Stimulated activated CD8-positive, alpha-beta memory T cell treated with anti-CD3 and anti-CD28 coated beads, Interleukin-12 subunit alpha, Interleukin-12 subunit beta, amount 100 ng/mL, for 24 hours (primary cell): ENCODE measurements around the gene RALGDS.
"Not testable (repeated sequence)": the region's sequence is repeated elsewhere in the genome, so short reads cannot be mapped to it uniquely, and the experiment has no call there.

Source experiments
- DNase-seq: peaks from one replicate; pipeline ENCODE4 v3.0.0-alpha.2; 2020; ENCODE audit errors: extremely low read depth

The RALGDS gene

GRCh38 chr9:133088146-133088750, 32.8 kb downstream of the RALGDS start:
- DNase-seq: no peak

DNA sequence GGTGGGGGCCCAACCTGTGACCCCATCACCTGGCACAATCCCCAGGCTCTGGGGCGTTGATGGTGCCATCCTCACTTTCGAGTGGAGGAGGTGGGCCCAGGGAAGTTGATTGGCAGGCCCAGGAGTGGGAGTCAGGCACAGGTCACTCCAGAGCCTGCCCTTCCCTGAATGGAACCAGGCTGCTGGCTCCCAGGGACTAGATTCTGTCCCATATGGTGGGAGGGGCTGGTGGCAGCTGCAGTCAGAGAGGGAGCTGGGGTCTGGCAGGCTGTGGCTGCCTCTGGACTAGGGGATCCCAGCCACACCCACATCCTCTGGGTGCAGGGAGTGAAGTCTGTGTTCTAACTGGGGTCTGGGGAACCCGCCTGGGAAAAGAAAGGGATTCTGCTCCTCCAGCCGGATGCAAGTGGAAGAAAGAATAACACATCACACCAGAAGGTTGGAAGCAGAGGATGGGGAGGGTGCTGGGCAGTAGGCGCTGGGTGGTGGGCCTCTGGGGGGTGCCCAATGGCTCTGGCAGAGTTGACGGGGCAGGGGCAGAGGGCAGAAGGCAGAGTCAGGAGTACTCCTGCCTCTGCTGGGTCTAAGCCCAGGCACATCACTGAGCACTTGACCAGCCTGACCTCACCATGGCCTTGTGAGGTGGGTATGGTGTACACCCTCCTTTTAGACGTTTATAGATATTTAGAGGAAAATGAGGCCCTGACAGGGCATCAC, 33.5 kb downstream of the RALGDS start:
- no peak for DNase-seq

- no peak for DNase-seq
Observed at GRCh38 chr9:133086894-133087293, 34.1 kb downstream of the RALGDS start.

DNA sequence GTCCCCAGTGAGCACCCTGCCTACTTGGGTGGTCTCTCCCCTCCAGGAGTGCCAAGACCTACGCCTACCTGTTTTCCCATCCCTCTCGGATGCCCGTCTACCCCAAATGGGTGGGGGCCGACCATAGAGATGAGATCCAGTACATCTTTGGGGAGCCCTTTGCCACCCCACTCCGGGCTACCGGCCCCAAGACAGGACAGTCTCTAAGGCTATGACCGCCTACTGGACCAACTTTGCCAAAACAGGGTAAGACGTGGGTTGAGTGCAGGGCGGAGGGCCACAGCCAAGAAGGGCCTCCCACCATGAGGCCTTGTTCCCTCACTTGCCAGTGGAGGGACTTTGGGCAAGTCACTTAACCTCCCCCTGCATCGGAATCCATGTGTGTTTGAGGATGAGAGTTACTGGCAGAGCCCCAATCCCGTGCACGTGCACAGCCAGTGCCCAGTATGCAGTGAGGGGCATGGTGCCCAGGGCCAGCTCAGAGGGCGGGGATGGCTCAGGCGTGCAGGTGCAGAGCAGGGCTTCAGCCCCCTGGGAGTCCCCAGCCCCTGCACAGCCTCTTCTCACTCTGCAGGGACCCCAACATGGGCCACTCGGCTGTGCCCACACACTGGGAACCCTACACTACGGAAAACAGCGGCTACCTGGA, 34.7 kb downstream of the RALGDS start:
- not testable (repeated sequence) for DNase-seq

DNA sequence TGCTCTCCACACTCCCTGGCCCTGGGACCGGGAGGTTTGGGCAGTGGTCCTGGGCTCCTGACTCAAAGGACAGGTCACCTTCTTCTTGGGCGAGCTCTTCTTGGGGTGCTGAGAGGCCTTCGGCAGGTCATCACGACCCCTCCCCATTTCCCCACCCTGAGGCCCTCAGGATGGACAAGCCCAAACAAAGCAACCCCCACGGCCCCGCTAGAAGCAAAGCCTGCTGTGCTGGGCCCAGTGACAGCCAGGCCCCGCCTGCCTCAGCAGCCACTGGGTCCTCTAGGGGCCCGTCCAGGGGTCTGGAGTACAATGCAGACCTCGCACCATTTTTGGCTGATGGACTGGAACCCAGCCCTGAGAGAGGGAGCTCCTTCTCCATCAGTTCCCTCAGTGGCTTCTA, 37.4 kb downstream of the RALGDS start:
- not testable (repeated sequence) for DNase-seq

- not testable (repeated sequence) for DNase-seq
Observed at GRCh38 chr9:133081957-133082644, 38.9 kb downstream of the RALGDS start.

- not testable (repeated sequence) for DNase-seq
Observed at GRCh38 chr9:133080786-133081779, 40.0 kb downstream of the RALGDS start.

DNA sequence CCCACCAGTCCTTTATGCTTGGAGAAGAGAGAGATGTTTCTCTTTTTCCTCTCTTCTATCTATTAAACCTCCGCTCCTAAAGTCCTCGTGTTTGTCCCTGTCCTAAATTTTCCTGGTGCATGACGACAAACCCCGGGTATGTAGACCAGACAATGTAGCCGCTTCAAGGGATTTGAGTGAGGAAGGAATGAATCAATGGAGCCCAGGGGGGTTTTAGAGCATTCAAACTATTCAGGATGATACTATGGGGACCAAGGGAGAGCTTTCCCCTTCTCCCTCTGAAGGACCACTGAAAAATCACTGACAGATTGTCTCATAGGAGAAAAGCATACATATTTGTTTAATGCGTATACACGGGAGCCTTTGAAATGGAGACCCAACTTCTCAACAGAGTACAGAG, 40.9 kb downstream of the RALGDS start:
- DNase-seq: no peak

- DNase-seq: no peak
Observed at GRCh38 chr9:133078486-133078885, 42.6 kb downstream of the RALGDS start.

DNA sequence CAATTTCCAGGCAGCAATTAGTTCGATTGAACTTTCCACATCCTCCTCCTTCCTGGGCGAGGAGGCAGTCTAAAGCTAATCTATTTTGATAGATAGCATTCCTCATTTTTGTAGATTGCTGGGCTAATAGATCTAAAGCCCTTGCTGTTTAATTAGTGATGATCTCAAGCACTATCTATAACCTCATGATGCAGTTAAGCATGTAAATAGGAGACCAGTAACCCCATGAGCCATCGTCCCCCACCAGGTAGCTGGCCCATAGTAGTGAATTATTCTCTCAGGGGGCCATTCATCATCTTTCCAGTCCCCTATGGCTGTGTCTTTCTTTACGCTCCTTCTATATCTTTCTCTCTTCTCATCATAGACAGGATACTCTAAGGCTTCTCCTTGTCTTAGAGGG, 44.3 kb downstream of the RALGDS start:
- DNase-seq: no peak

DNA sequence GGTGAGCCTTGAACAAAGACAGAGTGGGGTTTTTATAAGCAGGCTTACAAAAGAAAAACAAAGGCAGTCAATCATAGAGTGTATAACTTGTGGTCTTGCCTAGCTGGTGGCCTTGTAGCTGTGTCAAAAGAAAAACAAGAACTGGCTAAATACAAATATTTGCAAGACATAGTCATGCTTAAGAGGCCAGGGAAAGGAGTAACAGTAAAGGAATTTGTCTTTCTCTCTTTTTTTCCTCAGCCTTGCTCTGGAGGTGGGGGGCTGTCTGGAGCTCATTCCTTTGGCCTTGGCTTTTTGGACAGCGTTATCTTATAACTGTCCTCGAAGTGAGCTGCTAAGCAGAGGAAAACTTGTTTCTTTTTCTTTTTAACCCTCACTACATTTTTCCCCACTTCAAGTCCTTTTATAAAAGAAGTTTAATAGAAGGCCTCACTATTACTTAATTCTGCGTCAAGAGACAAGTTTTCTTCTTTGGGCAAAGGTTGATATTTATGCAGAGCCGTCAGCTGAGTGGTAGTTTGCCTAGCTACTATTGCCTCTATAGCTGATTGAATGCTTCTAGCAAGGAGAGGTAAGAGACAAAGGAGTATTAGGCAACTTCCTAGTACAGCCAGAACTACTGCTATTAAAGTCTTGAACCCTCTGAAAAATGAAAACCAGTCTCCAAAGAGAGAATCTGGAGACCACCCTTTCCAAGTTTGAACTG, 45.0 kb downstream of the RALGDS start:
- DNase-seq: no peak

GRCh38 chr9:133074111-133074651, 46.9 kb downstream of the RALGDS start:
- no peak for DNase-seq

- DNase-seq: no peak
Observed at GRCh38 chr9:133073086-133074014, 47.7 kb downstream of the RALGDS start.

- DNase-seq: not testable (repeated sequence)
Observed at GRCh38 chr9:133072210-133072609, 48.8 kb downstream of the RALGDS start.

DNA sequence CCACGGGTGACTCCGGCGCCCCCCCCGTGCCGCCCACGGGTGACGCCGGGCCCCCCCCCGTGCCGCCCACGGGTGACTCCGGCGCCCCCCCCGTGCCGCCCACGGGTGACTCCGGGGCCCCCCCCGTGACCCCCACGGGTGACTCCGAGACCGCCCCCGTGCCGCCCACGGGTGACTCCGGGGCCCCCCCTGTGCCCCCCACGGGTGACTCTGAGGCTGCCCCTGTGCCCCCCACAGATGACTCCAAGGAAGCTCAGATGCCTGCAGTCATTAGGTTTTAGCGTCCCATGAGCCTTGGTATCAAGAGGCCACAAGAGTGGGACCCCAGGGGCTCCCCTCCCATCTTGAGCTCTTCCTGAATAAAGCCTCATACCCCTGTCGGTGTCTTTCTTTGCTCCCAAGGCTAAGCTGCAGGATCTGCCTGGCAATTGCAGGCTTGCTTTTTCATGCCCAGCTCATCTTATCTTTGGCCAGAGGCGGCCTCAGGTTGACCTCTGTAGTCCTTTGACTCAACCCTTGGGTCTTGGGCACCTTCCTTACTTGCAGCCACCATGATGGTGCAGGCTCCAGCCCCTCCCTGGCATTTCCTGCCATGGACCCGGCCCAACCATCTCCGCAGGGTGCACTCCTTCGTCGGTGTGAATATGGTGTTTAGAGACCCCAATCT, 49.4 kb downstream of the RALGDS start:
- no peak for DNase-seq

GRCh38 chr9:133070985-133071384, 50.1 kb downstream of the RALGDS start:
- not testable (repeated sequence) for DNase-seq

DNA sequence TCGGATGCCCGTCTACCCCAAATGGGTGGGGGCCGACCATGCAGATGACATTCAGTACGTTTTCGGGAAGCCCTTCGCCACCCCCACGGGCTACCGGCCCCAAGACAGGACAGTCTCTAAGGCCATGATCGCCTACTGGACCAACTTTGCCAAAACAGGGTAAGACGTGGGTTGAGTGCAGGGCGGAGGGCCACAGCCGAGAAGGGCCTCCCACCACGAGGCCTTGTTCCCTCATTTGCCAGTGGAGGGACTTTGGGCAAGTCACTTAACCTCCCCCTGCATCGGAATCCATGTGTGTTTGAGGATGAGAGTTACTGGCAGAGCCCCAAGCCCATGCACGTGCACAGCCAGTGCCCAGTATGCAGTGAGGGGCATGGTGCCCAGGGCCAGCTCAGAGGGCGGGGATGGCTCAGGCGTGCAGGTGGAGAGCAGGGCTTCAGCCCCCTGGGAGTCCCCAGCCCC, 50.5 kb downstream of the RALGDS start:
- DNase-seq: not testable (repeated sequence)

DNA sequence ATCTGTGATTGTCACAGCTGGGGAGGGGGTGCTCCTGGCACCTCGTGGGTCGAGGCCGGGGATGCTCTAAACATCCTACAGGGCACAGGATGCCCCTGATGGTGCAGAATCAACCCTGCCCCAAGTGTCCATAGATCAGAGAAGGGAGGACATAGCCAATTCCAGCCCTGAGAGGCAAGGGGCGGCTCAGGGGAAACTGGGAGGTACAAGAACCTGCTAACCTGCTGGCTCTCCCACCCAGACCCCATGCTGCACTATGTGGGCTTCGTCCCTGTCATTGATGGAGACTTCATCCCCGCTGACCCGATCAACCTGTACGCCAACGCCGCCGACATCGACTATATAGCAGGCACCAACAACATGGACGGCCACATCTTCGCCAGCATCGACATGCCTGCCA, 52.6 kb downstream of the RALGDS start:
- not testable (repeated sequence) for DNase-seq
